Neuron (in vitro differentiated cells): Measurements from ENCODE around the gene EFNA5.

Experiments used
- H2AFZ ChIP-seq: one replicate; pipeline ENCODE4 v1.6.1; 2013; ENCODE audit warnings: low read depth, mild to moderate bottlenecking, inconsistent platforms, low read length, moderate library complexity
- H3K27me3 ChIP-seq: one replicate; pipeline ENCODE4 v1.6.1; 2013; ENCODE audit warnings: low read length; ENCODE audit not compliant: insufficient read depth
- H3K36me3 ChIP-seq: one replicate; pipeline ENCODE4 v1.6.1; 2013; ENCODE audit warnings: low read length; ENCODE audit not compliant: insufficient read depth
- H3K4me1 ChIP-seq: one replicate; pipeline ENCODE4 v1.6.1; 2013; ENCODE audit warnings: low read length; ENCODE audit not compliant: insufficient read depth
- H3K4me3 ChIP-seq: 2 replicates; pipeline ENCODE4 v1.5.1; 2013; ENCODE audit warnings: mild to moderate bottlenecking, low read length, moderate library complexity
- H3K9me3 ChIP-seq: one replicate; pipeline ENCODE4 v1.6.1; 2013; ENCODE audit warnings: low read length

The EFNA5 gene

DNA sequence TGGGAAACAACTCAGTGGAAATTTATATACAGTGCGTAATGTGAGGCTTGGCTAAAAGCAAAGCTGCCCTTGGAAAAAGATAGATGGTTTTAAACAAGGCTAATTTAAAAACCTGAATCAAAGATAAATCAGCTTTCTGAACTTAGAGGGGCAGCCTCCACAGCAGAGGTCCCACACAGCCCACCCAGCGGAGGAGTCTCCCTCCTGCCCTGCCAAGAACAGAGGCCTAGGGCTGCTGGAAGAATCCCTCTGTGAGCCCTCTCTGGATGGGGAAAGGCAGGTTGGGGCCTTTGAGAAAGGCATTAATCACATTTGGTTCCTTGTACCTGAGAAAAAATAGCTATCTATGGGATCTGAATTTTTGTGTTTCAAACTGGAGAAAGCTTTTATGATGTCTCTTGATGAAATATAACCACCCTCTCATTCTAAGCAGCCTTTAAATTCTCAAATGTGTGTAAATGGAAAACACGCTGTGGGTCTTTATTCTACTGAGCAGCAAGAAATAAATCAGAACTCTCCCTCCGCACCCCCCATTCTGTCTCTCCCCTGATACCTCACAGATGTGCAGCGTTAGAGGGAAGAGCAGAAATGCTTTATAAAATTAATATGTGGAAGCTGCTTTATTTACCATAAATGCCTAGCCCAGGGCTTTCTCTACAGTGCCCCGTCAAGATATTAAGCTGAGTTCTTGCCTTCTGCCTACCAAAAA is 329.2 kb downstream of the EFNA5 start:
- Histone ChIP-seq H3K4me1 (peaks cover 10% of the 10 kb centered on the region), H3K27me3 (no peaks in the 10 kb centered on the region), H3K36me3 (no peaks in the 10 kb centered on the region), H2AFZ (no peak overlapping the region), H3K4me3 (no peak overlapping the region), H3K9me3 (peaks cover 3% of the 10 kb centered on the region)

DNA sequence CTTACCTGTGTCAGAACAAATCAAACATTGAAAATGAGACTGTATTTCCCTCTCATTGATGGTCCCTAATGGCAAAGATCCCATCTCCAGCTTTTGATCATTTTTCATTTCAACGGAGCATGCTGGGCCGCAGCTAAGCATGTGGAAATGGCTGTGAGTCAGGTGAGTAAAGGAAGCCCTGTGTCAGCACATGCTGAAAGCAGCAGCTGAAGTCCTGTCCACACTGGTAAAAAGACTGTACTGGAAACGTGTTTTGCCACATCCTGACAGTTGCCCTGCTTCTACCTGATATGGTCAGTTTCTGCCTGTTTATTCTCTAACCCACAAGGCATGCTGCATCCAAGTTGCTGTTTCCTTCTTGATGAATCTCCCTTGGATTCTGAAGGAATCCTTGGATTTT is 330.1 kb downstream of the EFNA5 start:
- Histone ChIP-seq H2AFZ (no peak overlapping the region), H3K4me3 (no peak overlapping the region), H3K27me3 (no peaks in the 10 kb centered on the region), H3K4me1 (peaks cover 15% of the 10 kb centered on the region), H3K36me3 (no peaks in the 10 kb centered on the region), H3K9me3 (no peaks in the 10 kb centered on the region)

DNA sequence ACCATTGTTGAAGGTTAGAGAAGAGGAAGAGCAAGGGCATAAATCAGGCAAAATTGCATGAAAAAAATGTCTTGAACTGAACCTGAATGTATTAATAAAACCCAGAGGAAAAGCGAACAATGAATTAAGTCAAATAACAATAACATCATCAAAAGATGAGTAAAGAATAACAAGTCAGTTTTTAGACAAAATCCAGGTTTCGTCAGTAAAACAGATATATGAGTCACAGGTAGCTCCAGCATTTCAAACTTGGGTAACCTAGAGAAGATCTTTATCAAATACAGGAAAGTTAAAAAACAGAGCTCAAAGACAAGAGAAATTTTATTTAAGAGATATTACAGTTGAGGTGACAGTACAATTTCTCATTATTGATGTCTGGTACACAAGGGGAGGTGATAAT is 332.4 kb downstream of the EFNA5 start:
- Histone ChIP-seq H3K36me3 (no peaks in the 10 kb centered on the region), H3K4me1 (peaks cover 15% of the 10 kb centered on the region), H3K9me3 (no peaks in the 10 kb centered on the region), H3K4me3 (no peak overlapping the region), H3K27me3 (no peaks in the 10 kb centered on the region), H2AFZ (no peak overlapping the region)

DNA sequence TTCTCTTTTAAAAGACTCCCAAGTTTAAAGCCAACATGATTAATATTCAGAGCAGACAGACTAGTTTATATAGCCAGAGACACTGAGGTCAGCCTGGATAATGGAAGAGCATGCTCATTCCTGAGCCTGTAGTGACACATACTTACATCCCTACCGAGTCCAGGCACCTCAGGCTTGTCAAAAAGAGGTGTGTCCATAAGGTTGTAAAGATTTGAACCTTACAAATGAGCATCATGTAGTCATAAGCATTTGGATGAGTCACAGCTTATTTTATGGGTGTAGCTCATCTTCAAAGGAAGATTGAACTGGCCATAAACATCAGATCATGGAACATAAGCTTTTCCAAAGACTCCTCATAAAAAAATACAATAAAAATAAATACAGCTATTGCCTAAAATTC is 333.5 kb downstream of the EFNA5 start:
- Histone ChIP-seq H3K27me3 (no peaks in the 10 kb centered on the region), H3K4me1 (peaks cover 15% of the 10 kb centered on the region)

GRCh38 chr5:107331882-107332281 is 338.9 kb downstream of the EFNA5 start:
- no peaks in the 10 kb centered on the region for H3K27me3 ChIP-seq
- no peak overlapping the region for H2AFZ ChIP-seq
- H3K9me3 ChIP-seq: no peaks in the 10 kb centered on the region
- H3K4me3 ChIP-seq: no peak overlapping the region
- no peaks in the 10 kb centered on the region for H3K36me3 ChIP-seq
- H3K4me1 ChIP-seq: peaks cover 8% of the 10 kb centered on the region

More for the DNA sequence above, 333.5 kb downstream of the EFNA5 start:
- H3K9me3 ChIP-seq: no peaks in the 10 kb centered on the region
- H3K36me3 ChIP-seq: no peaks in the 10 kb centered on the region
- no peak overlapping the region for H2AFZ ChIP-seq
- H3K4me3 ChIP-seq: no peak overlapping the region

GRCh38 chr5:107331312-107331711 is 339.4 kb downstream of the EFNA5 start:
- Histone ChIP-seq H3K36me3 (no peaks in the 10 kb centered on the region), H3K9me3 (no peaks in the 10 kb centered on the region), H3K27me3 (no peaks in the 10 kb centered on the region), H2AFZ (no peak overlapping the region), H3K4me3 (no peak overlapping the region), H3K4me1 (peaks cover 4% of the 10 kb centered on the region)

GRCh38 chr5:107330903-107331302 is 339.8 kb downstream of the EFNA5 start:
- Histone ChIP-seq H3K27me3 (no peaks in the 10 kb centered on the region), H3K4me1 (peaks cover 6% of the 10 kb centered on the region), H3K9me3 (no peaks in the 10 kb centered on the region), H3K4me3 (no peak overlapping the region), H2AFZ (no peak overlapping the region), H3K36me3 (no peaks in the 10 kb centered on the region)

- H2AFZ ChIP-seq: no peak overlapping the region
- no peaks in the 10 kb centered on the region for H3K27me3 ChIP-seq
- no peaks in the 10 kb centered on the region for H3K36me3 ChIP-seq
- no peaks in the 10 kb centered on the region for H3K9me3 ChIP-seq
- peaks cover 16% of the 10 kb centered on the region for H3K4me1 ChIP-seq
- H3K4me3 ChIP-seq: no peak overlapping the region
These were observed 340.9 kb downstream of the EFNA5 start for GRCh38 chr5:107329850-107330249.
